ENCODE measurements around the gene HPCA.

Gene HPCA

GRCh38 chr1:32933742-32934322, 47.5 kb downstream of the HPCA start:
- no peak for TF ChIP-seq ZFP30 (CRISPR knock-in tag; IDR thresholded peaks at IDR 0.05)
- peak; percentile 77; the same call in 1 of the 2 replicates for TF ChIP-seq TCF4 (CRISPR knock-in tag; IDR thresholded peaks at IDR 0.05; ENCODE audit: borderline replicate concordance)
- no peak for TF ChIP-seq PPARA (CRISPR knock-in tag; IDR thresholded peaks at IDR 0.05; ENCODE audit: borderline replicate concordance)
- TF ChIP-seq ISL1 (CRISPR knock-in tag; IDR thresholded peaks at IDR 0.05): peak; percentile 49
- ATAC-seq: peak; percentile 85

- ATAC-seq: no peak
- TF ChIP-seq PPARA (CRISPR knock-in tag; IDR thresholded peaks at IDR 0.05; ENCODE audit: borderline replicate concordance): no peak
- no peak for TF ChIP-seq TSHZ2 (CRISPR knock-in tag; IDR thresholded peaks at IDR 0.05)
- no peak for TF ChIP-seq CSDC2 (CRISPR knock-in tag; IDR thresholded peaks at IDR 0.05)
- TF ChIP-seq ZNF565 (CRISPR knock-in tag; conservative IDR thresholded peaks at IDR 0.05; ENCODE audit: low read depth): no peak
- TF ChIP-seq RARB (CRISPR knock-in tag; IDR thresholded peaks at IDR 0.05): no peak
- no peak for TF ChIP-seq BACH2 (CRISPR knock-in tag; IDR thresholded peaks at IDR 0.05; ENCODE audit: borderline replicate concordance)
- no peak for TF ChIP-seq SNAI2 (CRISPR knock-in tag; IDR thresholded peaks at IDR 0.05)
- TF ChIP-seq ZC3H10 (CRISPR knock-in tag; IDR thresholded peaks at IDR 0.05): no peak
- TF ChIP-seq OSR1 (CRISPR knock-in tag; IDR thresholded peaks at IDR 0.05): no peak
- no peak for TF ChIP-seq TCF4 (CRISPR knock-in tag; IDR thresholded peaks at IDR 0.05; ENCODE audit: borderline replicate concordance)
- TF ChIP-seq ZFP30 (CRISPR knock-in tag; IDR thresholded peaks at IDR 0.05): no peak
- TF ChIP-seq ZNF8 (CRISPR knock-in tag; IDR thresholded peaks at IDR 0.05): no peak
These were observed 48.2 kb downstream of the HPCA start for GRCh38 chr1:32934535-32934934.

- no peak for ATAC-seq
These were observed 50.8 kb downstream of the HPCA start for GRCh38 chr1:32937061-32937460.

More at GRCh38 chr1:32937061-32937460, 50.8 kb downstream of the HPCA start:
- TF ChIP-seq TOX (CRISPR knock-in tag; IDR thresholded peaks at IDR 0.05; ENCODE audit: borderline replicate concordance) (no peak), ISL1 (CRISPR knock-in tag; IDR thresholded peaks at IDR 0.05) (no peak), ZNF565 (CRISPR knock-in tag; conservative IDR thresholded peaks at IDR 0.05; ENCODE audit: low read depth) (no peak), RARB (CRISPR knock-in tag; IDR thresholded peaks at IDR 0.05) (no peak), ARNTL (CRISPR knock-in tag; IDR thresholded peaks at IDR 0.05; ENCODE audit: borderline replicate concordance, low read depth) (no peak), POU6F1 (CRISPR knock-in tag; IDR thresholded peaks at IDR 0.05; ENCODE audit: borderline replicate concordance, low read depth) (no peak), TSHZ2 (CRISPR knock-in tag; IDR thresholded peaks at IDR 0.05) (no peak)
